SK-N-SH treated with all-trans-retinoic acid at 6 μM for 48 hours (cell line): ENCODE results near the gene SNX10.

ENCODE experiments used
- ARNTL ChIP-seq: fragments of 450-650 bp; formaldehyde crosslinking; IDR thresholded peaks from 2 replicates; pipeline ENCODE4 v1.5.0; 2020; ENCODE audit warnings: low read depth, mild to moderate bottlenecking, moderate library complexity, borderline replicate concordance
- ESRRG ChIP-seq: fragments of 250-450 bp; sonication (Bioruptor Pico); IDR thresholded peaks from 2 replicates; pipeline ENCODE4 v1.6.1; 2021; ENCODE audit warnings: mild to moderate bottlenecking
- GLIS3 ChIP-seq: fragments of 250-450 bp; sonication (Bioruptor Pico); IDR thresholded peaks from 2 replicates; pipeline ENCODE4 v1.5.0; 2020; ENCODE audit warnings: mild to moderate bottlenecking, moderate library complexity
- ISL1 ChIP-seq: fragments of 250-450 bp; sonication (Bioruptor Pico); IDR thresholded peaks from 2 replicates; pipeline ENCODE4 v2.1.2; 2022; ENCODE audit warnings: mild to moderate bottlenecking, moderate library complexity
- OSR1 ChIP-seq: fragments of 250-450 bp; sonication (Bioruptor Pico); IDR thresholded peaks from 2 replicates; pipeline ENCODE4 v1.8.0; 2022; ENCODE audit warnings: moderate library complexity, mild to moderate bottlenecking, inconsistent platforms
- SNAI2 ChIP-seq: fragments of 250-450 bp; sonication (Bioruptor Pico); IDR thresholded peaks from 2 replicates; pipeline ENCODE4 v1.5.0; 2020; ENCODE audit warnings: mild to moderate bottlenecking, moderate library complexity
- TCF4 ChIP-seq: fragments of 250-450 bp; sonication (Bioruptor Pico); IDR thresholded peaks from 2 replicates; pipeline ENCODE4 v1.8.0; 2021; ENCODE audit warnings: mild to moderate bottlenecking, moderate library complexity, borderline replicate concordance
- ZFP3 ChIP-seq: fragments of 250-450 bp; sonication (Bioruptor Pico); IDR thresholded peaks from 2 replicates; pipeline ENCODE4 v1.5.0; 2020; ENCODE audit warnings: mild to moderate bottlenecking, moderate library complexity
- TF ChIP-seq, protein P1 (sequence below): fragments of 250-450 bp; sonication (Bioruptor Pico); IDR thresholded peaks from 2 replicates; pipeline ENCODE4 v1.8.0; 2020; ENCODE audit warnings: mild to moderate bottlenecking, moderate library complexity, borderline replicate concordance
- TF ChIP-seq, protein P2 (sequence below): fragments of 250-450 bp; sonication (Bioruptor Pico); IDR thresholded peaks from 2 replicates; pipeline ENCODE4 v1.5.0; 2020; ENCODE audit warnings: mild to moderate bottlenecking, moderate library complexity

DNA sequence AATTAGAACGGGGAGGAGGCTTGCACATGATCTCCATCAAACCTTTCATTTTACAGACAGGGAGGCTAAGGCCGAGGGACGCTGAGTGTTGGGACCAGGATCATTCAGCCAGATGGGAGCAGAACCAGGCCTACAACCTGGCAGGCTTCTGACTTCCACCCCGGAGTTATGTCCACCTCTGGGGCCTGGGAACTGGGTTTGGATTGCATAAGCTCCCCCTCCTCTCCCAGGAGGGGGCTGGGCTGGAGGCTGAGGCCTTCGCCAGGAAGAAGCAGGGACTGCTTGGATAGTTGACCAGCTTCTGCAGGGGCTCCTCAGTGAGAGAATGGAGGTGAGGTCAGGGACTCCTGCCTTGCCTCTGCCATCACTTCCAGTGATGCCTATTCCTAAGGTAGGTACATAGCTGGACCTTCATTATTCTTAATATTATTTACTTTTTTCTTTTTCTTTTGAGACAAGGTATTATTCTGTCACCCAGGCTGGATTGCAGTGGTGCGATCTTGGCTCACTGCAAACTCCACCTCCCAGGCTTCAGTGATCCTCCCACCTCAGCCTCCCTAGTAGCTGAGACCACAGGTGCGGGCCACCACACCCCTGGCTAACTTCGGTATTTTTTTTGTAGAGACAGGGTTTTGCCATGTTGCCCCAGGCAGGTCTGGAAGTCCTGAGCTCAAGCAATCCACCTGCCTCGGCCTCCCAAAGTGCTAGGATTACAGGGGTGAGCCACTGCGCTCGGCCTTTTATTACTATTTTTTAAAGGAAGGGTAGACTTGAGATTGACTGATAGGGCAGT is 1.3 kb downstream of the SNX10 start:
- TF ChIP-seq, protein P1, sequence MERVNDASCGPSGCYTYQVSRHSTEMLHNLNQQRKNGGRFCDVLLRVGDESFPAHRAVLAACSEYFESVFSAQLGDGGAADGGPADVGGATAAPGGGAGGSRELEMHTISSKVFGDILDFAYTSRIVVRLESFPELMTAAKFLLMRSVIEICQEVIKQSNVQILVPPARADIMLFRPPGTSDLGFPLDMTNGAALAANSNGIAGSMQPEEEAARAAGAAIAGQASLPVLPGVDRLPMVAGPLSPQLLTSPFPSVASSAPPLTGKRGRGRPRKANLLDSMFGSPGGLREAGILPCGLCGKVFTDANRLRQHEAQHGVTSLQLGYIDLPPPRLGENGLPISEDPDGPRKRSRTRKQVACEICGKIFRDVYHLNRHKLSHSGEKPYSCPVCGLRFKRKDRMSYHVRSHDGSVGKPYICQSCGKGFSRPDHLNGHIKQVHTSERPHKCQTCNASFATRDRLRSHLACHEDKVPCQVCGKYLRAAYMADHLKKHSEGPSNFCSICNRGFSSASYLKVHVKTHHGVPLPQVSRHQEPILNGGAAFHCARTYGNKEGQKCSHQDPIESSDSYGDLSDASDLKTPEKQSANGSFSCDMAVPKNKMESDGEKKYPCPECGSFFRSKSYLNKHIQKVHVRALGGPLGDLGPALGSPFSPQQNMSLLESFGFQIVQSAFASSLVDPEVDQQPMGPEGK (CRISPR knock-in tag) = no peak
- TF ChIP-seq OSR1 (CRISPR knock-in tag) = no peak
- TF ChIP-seq, protein P2, sequence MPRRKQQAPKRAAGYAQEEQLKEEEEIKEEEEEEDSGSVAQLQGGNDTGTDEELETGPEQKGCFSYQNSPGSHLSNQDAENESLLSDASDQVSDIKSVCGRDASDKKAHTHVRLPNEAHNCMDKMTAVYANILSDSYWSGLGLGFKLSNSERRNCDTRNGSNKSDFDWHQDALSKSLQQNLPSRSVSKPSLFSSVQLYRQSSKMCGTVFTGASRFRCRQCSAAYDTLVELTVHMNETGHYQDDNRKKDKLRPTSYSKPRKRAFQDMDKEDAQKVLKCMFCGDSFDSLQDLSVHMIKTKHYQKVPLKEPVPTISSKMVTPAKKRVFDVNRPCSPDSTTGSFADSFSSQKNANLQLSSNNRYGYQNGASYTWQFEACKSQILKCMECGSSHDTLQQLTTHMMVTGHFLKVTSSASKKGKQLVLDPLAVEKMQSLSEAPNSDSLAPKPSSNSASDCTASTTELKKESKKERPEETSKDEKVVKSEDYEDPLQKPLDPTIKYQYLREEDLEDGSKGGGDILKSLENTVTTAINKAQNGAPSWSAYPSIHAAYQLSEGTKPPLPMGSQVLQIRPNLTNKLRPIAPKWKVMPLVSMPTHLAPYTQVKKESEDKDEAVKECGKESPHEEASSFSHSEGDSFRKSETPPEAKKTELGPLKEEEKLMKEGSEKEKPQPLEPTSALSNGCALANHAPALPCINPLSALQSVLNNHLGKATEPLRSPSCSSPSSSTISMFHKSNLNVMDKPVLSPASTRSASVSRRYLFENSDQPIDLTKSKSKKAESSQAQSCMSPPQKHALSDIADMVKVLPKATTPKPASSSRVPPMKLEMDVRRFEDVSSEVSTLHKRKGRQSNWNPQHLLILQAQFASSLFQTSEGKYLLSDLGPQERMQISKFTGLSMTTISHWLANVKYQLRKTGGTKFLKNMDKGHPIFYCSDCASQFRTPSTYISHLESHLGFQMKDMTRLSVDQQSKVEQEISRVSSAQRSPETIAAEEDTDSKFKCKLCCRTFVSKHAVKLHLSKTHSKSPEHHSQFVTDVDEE (CRISPR knock-in tag) = no peak
- TF ChIP-seq GLIS3 = no peak
- no peak for TF ChIP-seq TCF4
- no peak for TF ChIP-seq ZFP3 (CRISPR knock-in tag)
- TF ChIP-seq ISL1 = no peak
- TF ChIP-seq ARNTL (CRISPR knock-in tag) = no peak
- TF ChIP-seq SNAI2 (CRISPR knock-in tag) = no peak
- no peak for TF ChIP-seq ESRRG (CRISPR knock-in tag)
